Activated T-helper 1 cell treated with anti-CD3 and anti-CD28 coated beads, Interleukin-12 subunit alpha, Interleukin-12 subunit beta, Interleukin-2, Interleukin-4 antibody, amounts not matched to agents 30 ng/mL and 10 ng/mL and 1 ng/mL, durations not matched to agents 14 hours and 24 hours and 36 hours (primary cell): ENCODE measurements around the gene MTAP. TPM values are rescaled to one million over a fixed set of nuclear protein-coding genes. Genes with fewer than 3 reads are reported as not detected.

ENCODE experiments used
- DNase-seq: peaks from one replicate; pipeline ENCODE4 v3.0.0; 2021; ENCODE audit warnings: low spot score
- H3K27ac Mint-ChIP-seq: one replicate; pipeline ENCODE4 v1.8.0; 2021; ENCODE audit warnings: mild to moderate bottlenecking, mixed read lengths
- H3K27me3 Mint-ChIP-seq: one replicate; pipeline ENCODE4 v1.8.0; 2022; ENCODE audit warnings: mild to moderate bottlenecking, moderate library complexity, mixed read lengths; ENCODE audit not compliant: insufficient read depth
- H3K36me3 Mint-ChIP-seq: one replicate; pipeline ENCODE4 v1.8.0; 2021; ENCODE audit warnings: low read depth, mixed read lengths
- H3K4me1 Mint-ChIP-seq: one replicate; pipeline ENCODE4 v1.8.0; 2021; ENCODE audit warnings: low read depth, mixed read lengths
- H3K4me3 Mint-ChIP-seq: one replicate; pipeline ENCODE4 v1.8.0; 2021; ENCODE audit warnings: mild to moderate bottlenecking, moderate library complexity, mixed read lengths
- H3K9me3 Mint-ChIP-seq: one replicate; pipeline ENCODE4 v1.8.0; 2021; ENCODE audit warnings: mixed read lengths
- intact Hi-C: fragments of 100-400 bp; cut with micrococcal nuclease; formaldehyde crosslinking; loops from one replicate; pipeline ENCODE4 v1.15.1; 2024
- total RNA-seq: library from RNA; stranded (reverse); gene quantifications from 2 replicates; pipeline ENCODE4 v1.2.3, GENCODE V29; 2022

MTAP gene
- total RNA-seq, 1 donor from 2014 or later: 55.5 TPM

DNA sequence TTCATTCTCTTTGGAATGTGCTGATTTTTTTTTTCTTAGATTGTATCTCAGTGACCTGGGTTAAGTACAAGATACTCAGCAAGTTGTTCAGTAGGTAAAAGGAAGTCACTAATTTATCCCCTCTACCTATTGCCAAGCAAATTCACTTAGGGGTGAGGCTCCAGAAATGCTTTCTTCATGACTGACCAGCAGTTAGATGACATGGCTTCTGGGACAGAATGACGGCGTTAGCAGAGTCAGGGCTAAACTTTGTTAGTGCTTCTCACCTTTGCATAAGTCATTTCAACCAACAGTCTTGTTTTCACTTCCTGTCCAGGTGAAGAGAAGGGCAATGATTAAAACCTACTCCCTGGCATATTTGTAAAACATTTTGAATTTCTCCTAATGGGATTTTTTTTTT is 20.2 kb upstream of the MTAP start:
- no peaks in the 10 kb centered on the region for H3K36me3 Mint-ChIP-seq

DNA sequence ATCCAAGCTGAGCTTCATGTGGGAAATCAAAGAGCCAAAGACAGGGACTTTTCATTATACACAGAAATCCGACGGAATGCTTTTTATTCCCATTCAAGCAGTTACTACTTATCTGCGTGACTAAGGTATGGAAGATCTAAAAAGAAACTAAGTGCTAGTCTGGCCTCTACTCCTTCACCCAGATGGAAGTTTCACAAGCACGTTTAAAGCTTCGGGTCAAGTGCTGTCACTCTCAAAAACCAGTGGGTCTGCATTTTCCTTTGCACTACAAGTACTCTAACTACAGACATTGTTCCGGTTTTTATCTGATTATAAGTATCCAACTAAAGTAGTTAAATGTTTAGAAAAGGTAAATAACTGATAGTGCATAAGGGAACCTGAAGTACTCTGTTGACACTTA is 13.7 kb upstream of the MTAP start:
- H3K4me1 Mint-ChIP-seq: no peaks in the 10 kb centered on the region

More for the DNA sequence above, 20.2 kb upstream of the MTAP start:
- intact Hi-C loops: no loop called here
- Mint-ChIP-seq H3K4me3 (no peak overlapping the region), H3K27me3 (peaks cover 40% of the 10 kb centered on the region), H3K9me3 (no peaks in the 10 kb centered on the region), H3K4me1 (no peaks in the 10 kb centered on the region), H3K27ac (no peak overlapping the region)
- DNase-seq: no peak

DNA sequence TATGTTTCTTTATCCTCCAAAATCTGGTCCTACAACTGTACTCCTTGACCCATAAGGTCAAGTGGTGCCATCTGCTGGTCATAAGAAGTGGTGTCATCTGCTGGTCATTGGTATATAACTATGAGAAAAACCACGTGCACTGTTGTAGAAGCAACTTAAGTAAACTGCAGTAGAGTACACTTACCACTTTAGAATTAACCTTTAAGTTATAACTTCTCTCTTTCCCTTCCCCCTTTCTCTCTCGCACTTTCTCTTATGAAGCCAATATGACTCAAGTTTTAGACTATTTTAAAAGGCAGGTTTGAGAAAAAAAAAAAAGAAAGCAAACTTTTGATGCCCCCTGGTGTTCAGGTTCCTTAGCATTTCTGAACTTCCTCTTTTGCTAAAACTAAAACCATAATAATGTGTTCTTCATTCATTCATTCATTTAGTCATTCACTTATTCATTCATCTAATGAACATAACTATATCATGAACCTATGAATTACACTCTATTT is 12.8 kb upstream of the MTAP start:
- DNase-seq: peak; percentile 40
- Mint-ChIP-seq H3K4me1 (no peaks in the 10 kb centered on the region), H3K27me3 (peaks cover 38% of the 10 kb centered on the region), H3K27ac (no peak overlapping the region), H3K9me3 (no peaks in the 10 kb centered on the region), H3K4me3 (peak overlapping the region; percentile 38), H3K36me3 (no peaks in the 10 kb centered on the region)
- intact Hi-C loops: loop anchor here (1.0 to 5.0 kb wide), 11 partner anchors 28 to 594 kb away; no protein-coding TSS in a partner anchor

More for the DNA sequence above, 13.7 kb upstream of the MTAP start:
- Mint-ChIP-seq H3K36me3 (no peaks in the 10 kb centered on the region), H3K9me3 (no peaks in the 10 kb centered on the region), H3K27ac (no peak overlapping the region), H3K4me3 (no peak overlapping the region), H3K27me3 (peaks cover 45% of the 10 kb centered on the region)
- intact Hi-C loops: loop anchor here (1.0 to 5.0 kb wide), 11 partner anchors 27 to 593 kb away; no protein-coding TSS in a partner anchor
- DNase-seq: no peak

DNA sequence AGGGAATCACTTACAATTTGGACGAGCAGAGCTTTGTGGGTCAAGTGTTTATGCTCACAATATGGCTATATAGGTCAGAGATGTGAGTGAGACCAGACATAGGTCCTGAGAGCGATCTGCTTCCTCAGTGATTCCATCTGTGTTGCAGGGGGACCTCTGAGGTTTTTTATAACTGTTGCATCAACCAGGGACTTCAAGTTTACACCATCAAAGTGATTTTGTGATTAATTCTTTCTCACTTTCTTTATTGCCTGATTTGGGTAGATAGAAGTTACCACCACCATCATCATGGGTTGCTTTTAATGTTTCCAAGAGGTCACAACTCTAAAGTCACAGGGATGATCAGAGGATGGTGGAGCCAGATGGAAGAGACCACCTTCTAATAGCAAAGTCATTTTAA is 7.0 kb upstream of the MTAP start:
- Mint-ChIP-seq H3K27ac (no peak overlapping the region), H3K9me3 (no peaks in the 10 kb centered on the region), H3K36me3 (no peaks in the 10 kb centered on the region), H3K27me3 (peaks cover 49% of the 10 kb centered on the region), H3K4me1 (peaks cover 6% of the 10 kb centered on the region), H3K4me3 (no peak overlapping the region)
- DNase-seq: no peak
- intact Hi-C loops: no loop called here

DNA sequence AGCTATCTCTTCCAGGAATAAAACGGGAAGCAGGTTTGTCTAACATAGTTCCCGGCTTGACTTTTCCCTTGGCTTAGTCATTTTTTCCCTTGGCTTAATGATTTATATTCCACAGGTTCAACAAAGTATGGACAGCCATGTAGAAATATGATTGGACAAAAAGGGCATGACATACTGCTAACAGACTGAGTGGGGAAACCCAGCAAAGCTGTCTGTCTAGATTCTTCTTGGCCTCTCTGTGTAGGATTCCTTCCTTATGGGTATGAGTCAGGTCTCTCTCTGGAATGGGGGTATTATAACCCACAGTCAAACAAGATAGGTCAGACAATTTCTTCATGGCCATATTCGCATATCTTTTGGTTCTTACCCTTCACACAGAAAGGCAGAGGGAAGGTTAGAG is 5.7 kb upstream of the MTAP start:
- Mint-ChIP-seq H3K36me3 (no peaks in the 10 kb centered on the region), H3K27ac (no peak overlapping the region), H3K27me3 (peaks cover 58% of the 10 kb centered on the region), H3K4me3 (no peak overlapping the region), H3K9me3 (no peaks in the 10 kb centered on the region), H3K4me1 (peaks cover 11% of the 10 kb centered on the region)
- no peak for DNase-seq
- intact Hi-C loops: no loop called here

DNA sequence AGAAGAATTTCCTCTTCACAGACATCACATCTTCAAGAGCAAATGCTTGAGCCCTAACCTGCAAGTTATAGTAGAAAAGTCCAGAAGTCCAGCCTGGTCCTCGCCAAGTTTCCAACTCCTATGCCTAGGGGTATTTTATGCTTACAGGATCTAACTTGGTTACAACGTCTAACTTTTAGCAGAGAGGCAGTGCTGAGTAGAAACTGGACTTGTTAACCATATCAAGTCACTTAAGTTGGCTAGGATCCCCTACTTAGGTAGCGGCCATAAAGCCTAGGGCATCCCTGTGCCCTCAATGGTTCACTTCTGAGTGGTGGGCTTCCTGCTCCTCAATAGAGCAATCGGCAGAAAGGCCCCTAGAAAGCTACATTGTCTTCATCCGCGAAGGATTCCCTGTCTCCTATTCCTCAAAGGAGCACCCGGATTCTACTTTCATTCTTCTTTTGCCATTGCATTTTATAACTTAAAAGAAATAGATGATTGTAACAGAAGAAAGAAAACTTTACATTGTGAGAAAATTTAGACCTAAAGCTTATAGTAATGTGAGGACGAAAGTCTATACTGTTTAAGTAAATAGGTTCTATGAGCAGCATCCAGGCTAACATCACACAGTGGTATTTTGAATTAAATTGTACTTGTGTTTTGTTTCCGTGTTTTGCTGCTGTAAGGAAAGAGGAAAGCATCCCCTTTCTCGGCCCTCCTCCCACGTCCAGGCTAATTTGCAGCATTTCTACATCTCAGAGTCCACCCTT is 1.3 kb upstream of the MTAP start:
- no peak overlapping the region for H3K27ac Mint-ChIP-seq
- H3K4me3 Mint-ChIP-seq: peak overlapping the region; percentile 100
- intact Hi-C loops: no loop called here
- peaks cover 58% of the 10 kb centered on the region for H3K27me3 Mint-ChIP-seq
- H3K36me3 Mint-ChIP-seq: peaks cover 13% of the 10 kb centered on the region
- DNase-seq: no peak
- no peaks in the 10 kb centered on the region for H3K9me3 Mint-ChIP-seq
- H3K4me1 Mint-ChIP-seq: peaks cover 45% of the 10 kb centered on the region

DNA sequence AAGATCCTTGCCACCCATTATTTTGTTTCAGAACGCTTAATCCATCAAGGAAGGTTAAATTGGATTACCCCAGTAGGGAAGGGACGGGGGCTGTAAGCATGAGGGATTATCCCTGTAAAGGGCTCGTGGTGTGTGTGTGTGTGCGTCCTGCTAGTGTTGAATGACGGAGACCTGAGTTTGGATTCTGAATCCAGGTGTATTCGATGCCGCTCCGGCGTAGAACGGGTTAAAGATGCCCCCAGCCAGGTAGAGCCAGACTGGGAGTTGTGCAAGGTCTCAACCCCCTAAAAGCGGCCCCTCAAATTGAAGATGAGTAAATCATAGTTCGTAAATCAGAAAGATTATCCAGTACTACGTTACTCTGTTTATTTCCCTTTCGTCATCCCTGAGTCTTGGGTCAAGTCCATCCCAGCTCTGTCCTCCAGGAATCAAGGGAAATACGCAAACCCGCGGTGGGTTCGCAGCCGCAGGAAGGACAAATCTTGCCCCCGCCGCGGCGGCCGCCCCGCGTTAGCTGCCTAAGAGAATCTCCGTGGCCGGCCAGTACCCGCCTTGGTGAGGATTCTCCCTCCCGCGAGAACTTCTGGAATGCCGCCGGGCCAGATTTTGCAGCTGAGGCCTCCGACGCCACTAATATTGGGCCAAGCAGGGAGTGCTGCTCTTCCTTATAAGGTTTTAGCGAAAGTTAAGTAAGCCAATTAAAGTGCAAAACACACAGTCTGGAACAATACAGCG is 586 bp upstream of the MTAP start:
- DNase-seq: no peak
- intact Hi-C loops: loop anchor here (1.0 kb wide), 1 partner anchor 24 kb away; no protein-coding TSS in a partner anchor
- H3K27ac Mint-ChIP-seq: peak overlapping the region; percentile 85

DNA sequence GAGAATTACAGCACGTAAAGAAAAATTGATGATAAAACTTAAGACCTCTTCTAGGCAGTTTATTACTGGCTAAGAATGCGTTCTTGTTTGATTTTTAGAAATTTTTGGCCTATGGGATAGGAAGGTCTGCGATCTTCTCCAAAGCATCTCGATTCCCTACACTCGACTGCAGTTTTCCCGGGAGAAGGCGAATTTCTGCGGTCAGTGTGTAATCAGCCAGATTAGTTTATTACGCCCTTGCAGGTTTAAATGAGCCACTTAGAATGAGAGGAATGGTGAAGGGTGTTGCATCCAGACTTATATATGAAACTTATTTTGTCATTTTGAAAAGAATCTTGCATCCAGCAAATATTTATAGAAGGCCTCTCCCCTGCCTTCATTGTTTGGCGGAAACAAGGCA is 1.2 kb downstream of the MTAP start:
- Mint-ChIP-seq H3K4me3 (peak overlapping the region; percentile 100), H3K27me3 (peaks cover 36% of the 10 kb centered on the region), H3K27ac (peak overlapping the region; percentile 100), H3K4me1 (peaks cover 43% of the 10 kb centered on the region), H3K9me3 (no peaks in the 10 kb centered on the region), H3K36me3 (peaks cover 21% of the 10 kb centered on the region)
- DNase-seq: no peak
- intact Hi-C loops: loop anchor here (1.0 kb wide), 2 partner anchors 277 to 468 kb away; partner anchors contain the start of gene KLHL9

More for the DNA sequence above, 586 bp upstream of the MTAP start:
- peaks cover 54% of the 10 kb centered on the region for H3K27me3 Mint-ChIP-seq
- no peaks in the 10 kb centered on the region for H3K9me3 Mint-ChIP-seq
- H3K4me1 Mint-ChIP-seq: peaks cover 48% of the 10 kb centered on the region
- H3K4me3 Mint-ChIP-seq: peak overlapping the region; percentile 100
- H3K36me3 Mint-ChIP-seq: peaks cover 16% of the 10 kb centered on the region

DNA sequence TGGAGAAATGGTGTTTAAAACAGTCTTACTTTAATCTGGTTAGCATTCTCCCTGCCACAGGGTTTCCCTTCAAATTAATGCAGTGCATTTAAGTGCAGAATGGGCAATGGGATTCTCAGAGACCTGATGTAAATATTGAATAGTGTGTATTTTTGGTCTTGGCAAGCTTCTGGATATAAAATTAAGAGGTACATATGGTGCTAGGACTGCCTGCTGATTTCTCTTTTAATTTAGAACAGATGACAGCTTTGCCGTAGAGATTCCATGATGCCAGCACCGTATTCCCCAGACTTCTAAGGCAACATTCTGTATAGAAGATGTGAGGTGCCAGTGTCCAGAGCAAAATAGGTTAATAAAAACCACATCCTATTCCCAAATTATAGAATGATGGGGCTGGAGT is 1.9 kb downstream of the MTAP start:
- no peak for DNase-seq
- peaks cover 24% of the 10 kb centered on the region for H3K36me3 Mint-ChIP-seq
- H3K9me3 Mint-ChIP-seq: no peaks in the 10 kb centered on the region
- intact Hi-C loops: no loop called here
- peaks cover 29% of the 10 kb centered on the region for H3K27me3 Mint-ChIP-seq
- no peak overlapping the region for H3K27ac Mint-ChIP-seq
- no peak overlapping the region for H3K4me3 Mint-ChIP-seq
- H3K4me1 Mint-ChIP-seq: peaks cover 43% of the 10 kb centered on the region

DNA sequence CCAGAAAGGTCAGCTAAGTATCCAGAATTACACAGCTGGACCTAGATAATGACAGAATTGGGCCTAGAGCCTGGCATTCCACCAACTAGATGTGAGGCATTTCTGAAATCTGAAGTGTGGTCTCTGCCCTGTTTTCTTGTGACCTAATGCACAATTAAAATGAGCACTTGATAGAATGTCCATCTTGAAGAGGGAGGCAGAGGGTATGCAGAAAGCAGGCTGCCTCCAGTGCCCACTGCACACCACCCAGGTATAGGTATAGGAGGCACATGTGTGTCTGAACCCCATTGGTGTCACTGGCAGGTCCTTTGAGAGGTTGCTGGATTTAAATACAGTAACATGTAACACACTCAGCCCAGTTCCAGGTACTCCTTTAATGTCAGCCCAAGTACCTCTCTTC is 2.4 kb downstream of the MTAP start:
- Mint-ChIP-seq H3K9me3 (no peaks in the 10 kb centered on the region), H3K4me3 (no peak overlapping the region), H3K27ac (no peak overlapping the region), H3K4me1 (peaks cover 43% of the 10 kb centered on the region), H3K36me3 (peaks cover 26% of the 10 kb centered on the region), H3K27me3 (peaks cover 26% of the 10 kb centered on the region)
- DNase-seq: no peak
- intact Hi-C loops: no loop called here

DNA sequence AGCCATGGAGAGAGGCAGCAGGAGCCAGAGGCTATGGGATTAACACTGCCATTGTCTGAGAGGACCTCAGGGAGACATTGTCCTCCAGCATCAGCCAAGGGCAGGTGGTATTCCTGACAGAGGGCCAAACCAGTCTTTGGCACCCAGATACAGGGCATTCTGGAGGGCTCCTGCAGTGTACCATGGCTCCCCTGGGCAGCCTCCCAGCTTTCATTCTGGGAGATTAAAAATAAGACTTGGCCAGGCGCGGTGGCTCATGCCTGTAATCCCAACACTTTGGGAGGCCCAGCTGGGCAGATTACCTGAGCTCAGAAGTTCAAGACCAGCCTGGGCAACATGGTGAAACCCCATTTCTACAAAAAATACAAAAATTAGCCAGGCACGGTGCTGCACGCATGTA is 4.2 kb downstream of the MTAP start:
- H3K9me3 Mint-ChIP-seq: no peaks in the 10 kb centered on the region
- DNase-seq: no peak
- intact Hi-C loops: no loop called here
- peaks cover 33% of the 10 kb centered on the region for H3K36me3 Mint-ChIP-seq
- H3K4me1 Mint-ChIP-seq: peaks cover 41% of the 10 kb centered on the region
- peaks cover 8% of the 10 kb centered on the region for H3K27me3 Mint-ChIP-seq
- no peak overlapping the region for H3K27ac Mint-ChIP-seq
- H3K4me3 Mint-ChIP-seq: no peak overlapping the region

DNA sequence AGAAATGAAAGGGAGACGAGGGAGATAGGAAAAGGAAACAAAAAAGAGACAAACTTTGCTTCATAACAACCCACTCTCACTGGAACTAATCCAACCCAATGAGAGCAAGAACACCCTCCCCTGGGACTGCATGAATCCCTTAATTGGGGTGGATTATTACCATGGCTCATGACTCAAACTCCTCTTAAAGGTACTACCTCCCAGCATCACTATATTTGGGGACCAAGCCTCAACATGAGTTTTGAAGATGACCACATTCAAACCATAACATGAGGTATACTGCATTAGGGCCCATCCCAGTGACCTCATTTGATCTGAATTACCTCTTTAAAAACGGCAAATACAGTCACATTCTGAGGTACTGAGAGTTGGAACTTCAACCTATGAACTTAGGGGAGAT is 8.0 kb downstream of the MTAP start:
- intact Hi-C loops: no loop called here
- H3K4me3 Mint-ChIP-seq: no peak overlapping the region
- no peaks in the 10 kb centered on the region for H3K9me3 Mint-ChIP-seq
- no peak for DNase-seq
- H3K36me3 Mint-ChIP-seq: peaks cover 33% of the 10 kb centered on the region
- no peak overlapping the region for H3K27ac Mint-ChIP-seq
- no peaks in the 10 kb centered on the region for H3K27me3 Mint-ChIP-seq
- H3K4me1 Mint-ChIP-seq: peaks cover 39% of the 10 kb centered on the region

DNA sequence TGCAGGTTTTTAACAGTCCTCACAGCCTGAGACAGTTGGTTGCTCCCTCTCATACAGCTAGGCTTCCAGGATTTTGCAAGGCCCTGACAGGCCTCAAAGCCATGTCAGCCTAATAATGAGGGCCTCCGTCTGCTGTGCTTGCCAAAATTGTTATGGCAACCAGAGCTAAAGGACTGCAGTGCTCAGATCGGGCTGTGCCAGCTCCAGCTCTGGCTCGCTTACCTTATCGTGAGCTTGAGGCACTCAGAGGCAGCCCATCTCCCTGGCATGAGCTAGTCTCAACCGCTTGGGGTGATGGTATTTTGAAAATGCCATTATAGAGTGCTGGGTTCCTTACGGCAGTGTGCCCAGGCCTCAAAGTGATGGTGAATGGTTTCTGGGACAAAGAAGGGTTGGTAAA is 8.4 kb downstream of the MTAP start:
- H3K36me3 Mint-ChIP-seq: peaks cover 33% of the 10 kb centered on the region
- no peak overlapping the region for H3K4me3 Mint-ChIP-seq
- H3K27ac Mint-ChIP-seq: no peak overlapping the region
- no peaks in the 10 kb centered on the region for H3K9me3 Mint-ChIP-seq
- peaks cover 34% of the 10 kb centered on the region for H3K4me1 Mint-ChIP-seq
- no peak for DNase-seq
- H3K27me3 Mint-ChIP-seq: no peaks in the 10 kb centered on the region
- intact Hi-C loops: no loop called here
